ENCODE data around the gene PALM. TPM values are rescaled to one million over a fixed set of nuclear protein-coding genes. Genes with fewer than 3 reads are reported as not detected.

Gene PALM
- total and polyA plus RNA-seq, 4 donors, result 0.92 to 5.1 (median 4.3) TPM

DNA sequence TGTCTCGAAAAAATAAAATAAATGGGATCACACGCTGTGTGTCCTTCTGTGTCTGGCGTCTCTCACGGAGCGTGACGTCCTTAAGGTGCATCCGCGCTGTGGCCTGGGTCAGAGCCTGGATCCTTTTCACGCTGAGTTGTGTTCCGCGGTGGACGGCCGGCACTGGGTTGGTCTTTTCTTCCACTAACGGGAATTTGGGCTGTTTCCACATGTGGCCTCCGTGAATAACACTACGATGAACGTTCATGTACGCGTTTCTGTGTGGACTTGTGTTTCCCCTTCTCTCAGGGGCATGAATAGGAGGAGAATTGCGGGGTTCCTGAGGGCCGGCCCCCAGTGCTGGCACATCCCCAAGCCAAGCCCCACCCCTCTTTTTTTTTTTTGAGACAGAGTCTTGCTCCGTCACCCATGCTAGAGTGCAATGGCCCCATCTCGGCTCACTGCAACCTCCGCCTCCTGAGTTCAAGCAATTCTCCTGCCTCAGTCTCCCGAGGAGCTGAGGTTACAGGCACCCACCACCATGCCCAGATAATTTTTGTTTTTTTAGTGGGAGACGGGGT lies 82.4 kb downstream of the PALM start:
- WGBS, result 81% methylated on average over 26 of the region's 26 CpGs
- no peak for DNase-seq (ENCODE audit: low spot score)

DNA sequence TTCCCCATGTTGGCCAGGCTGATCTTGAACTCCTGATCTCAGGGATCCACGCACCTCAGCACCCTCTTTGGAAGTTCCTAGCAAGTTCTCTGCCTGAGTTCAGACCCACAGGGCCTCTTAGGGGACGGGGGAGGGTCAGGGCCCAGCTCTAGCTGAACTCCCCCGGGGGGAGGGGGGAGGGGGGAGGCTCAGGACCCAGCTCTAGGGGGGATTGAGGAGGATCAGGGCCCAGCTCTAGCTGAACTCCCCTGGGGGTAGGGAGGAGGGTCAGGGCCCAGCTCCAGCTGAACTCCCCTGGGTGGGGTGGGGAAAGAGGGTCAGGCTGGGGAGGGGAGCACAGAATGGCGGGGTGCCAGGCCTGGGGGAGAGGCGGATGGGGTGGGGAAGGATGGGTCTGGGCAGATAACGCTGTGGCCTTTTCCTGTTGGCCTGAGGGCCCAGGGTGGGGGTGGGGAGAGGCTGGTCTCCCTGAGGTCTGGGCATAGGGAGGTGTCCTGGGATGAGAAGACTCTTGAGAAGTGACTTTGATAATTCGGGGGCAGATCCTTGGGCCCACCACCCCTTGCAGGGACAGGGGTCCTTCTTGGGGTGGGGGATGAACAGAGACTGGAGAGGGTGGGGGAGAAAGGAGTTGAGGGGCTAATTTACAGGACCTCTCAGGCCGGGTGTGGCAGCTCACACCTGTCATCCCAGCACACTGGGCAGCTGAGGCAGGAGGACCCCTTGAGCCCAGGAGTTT lies 83.0 kb downstream of the PALM start:
- Histone ChIP-seq H3K9me3 (ENCODE audit: control insufficient read depth in 4 of 4, low read length in 3 of 4) (no peaks in the 10 kb centered on the region), H3K27me3 (ENCODE audit: control insufficient read depth in 4 of 4, insufficient read depth in 4 of 4, low read length in 3 of 4) (no peaks in the 10 kb centered on the region), H3K9ac (ENCODE audit: low read depth in 1 of 2, low read length in 2 of 2) (no peak overlapping the region), H3K4me1 (ENCODE audit: control insufficient read depth in 4 of 4, insufficient read depth in 4 of 4, low read length in 3 of 4) (peaks cover 0 to 6% (median 2%) of the 10 kb centered on the region in 4 donors), H3K4me3 (ENCODE audit: low read depth in 1 of 3, low read length in 3 of 3) (no peak overlapping the region), H3K27ac (ENCODE audit: low read depth in 1 of 2, low read length in 2 of 2) (peak overlapping the region; percentile 54 to 56), H3K36me3 (ENCODE audit: control insufficient read depth in 4 of 4, insufficient read depth in 3 of 4, low read depth in 1 of 4, low read length in 3 of 4) (no peaks in the 10 kb centered on the region)
- TF ChIP-seq, protein P1, sequence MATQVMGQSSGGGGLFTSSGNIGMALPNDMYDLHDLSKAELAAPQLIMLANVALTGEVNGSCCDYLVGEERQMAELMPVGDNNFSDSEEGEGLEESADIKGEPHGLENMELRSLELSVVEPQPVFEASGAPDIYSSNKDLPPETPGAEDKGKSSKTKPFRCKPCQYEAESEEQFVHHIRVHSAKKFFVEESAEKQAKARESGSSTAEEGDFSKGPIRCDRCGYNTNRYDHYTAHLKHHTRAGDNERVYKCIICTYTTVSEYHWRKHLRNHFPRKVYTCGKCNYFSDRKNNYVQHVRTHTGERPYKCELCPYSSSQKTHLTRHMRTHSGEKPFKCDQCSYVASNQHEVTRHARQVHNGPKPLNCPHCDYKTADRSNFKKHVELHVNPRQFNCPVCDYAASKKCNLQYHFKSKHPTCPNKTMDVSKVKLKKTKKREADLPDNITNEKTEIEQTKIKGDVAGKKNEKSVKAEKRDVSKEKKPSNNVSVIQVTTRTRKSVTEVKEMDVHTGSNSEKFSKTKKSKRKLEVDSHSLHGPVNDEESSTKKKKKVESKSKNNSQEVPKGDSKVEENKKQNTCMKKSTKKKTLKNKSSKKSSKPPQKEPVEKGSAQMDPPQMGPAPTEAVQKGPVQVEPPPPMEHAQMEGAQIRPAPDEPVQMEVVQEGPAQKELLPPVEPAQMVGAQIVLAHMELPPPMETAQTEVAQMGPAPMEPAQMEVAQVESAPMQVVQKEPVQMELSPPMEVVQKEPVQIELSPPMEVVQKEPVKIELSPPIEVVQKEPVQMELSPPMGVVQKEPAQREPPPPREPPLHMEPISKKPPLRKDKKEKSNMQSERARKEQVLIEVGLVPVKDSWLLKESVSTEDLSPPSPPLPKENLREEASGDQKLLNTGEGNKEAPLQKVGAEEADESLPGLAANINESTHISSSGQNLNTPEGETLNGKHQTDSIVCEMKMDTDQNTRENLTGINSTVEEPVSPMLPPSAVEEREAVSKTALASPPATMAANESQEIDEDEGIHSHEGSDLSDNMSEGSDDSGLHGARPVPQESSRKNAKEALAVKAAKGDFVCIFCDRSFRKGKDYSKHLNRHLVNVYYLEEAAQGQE (IDR thresholded peaks at IDR 0.05), result no peak
- TF ChIP-seq FOXA2 (IDR thresholded peaks at IDR 0.05), result no peak
- DNase-seq (ENCODE audit: low spot score), result peak; percentile 83
- 64% methylated on average over 8 of the region's 8 CpGs for WGBS

More for the DNA sequence above, 82.4 kb downstream of the PALM start:
- Histone ChIP-seq H3K9me3 (ENCODE audit: control insufficient read depth in 4 of 4, low read length in 3 of 4) (no peaks in the 10 kb centered on the region), H3K27me3 (ENCODE audit: control insufficient read depth in 4 of 4, insufficient read depth in 4 of 4, low read length in 3 of 4) (no peaks in the 10 kb centered on the region), H3K9ac (ENCODE audit: low read depth in 1 of 2, low read length in 2 of 2) (no peak overlapping the region), H3K4me1 (ENCODE audit: control insufficient read depth in 4 of 4, insufficient read depth in 4 of 4, low read length in 3 of 4) (peaks cover 0 to 4% (median 0%) of the 10 kb centered on the region in 4 donors), H3K36me3 (ENCODE audit: control insufficient read depth in 4 of 4, insufficient read depth in 3 of 4, low read depth in 1 of 4, low read length in 3 of 4) (no peaks in the 10 kb centered on the region), H3K27ac (ENCODE audit: low read depth in 1 of 2, low read length in 2 of 2) (peak overlapping the region; percentile 28 to 56), H3K4me3 (ENCODE audit: low read depth in 1 of 3, low read length in 3 of 3) (no peak overlapping the region)
- TF ChIP-seq RXRA (IDR thresholded peaks at IDR 0.05), result no peak
- no peak for TF ChIP-seq EGR1 (IDR thresholded peaks at IDR 0.05; ENCODE audit: low read depth in 2 of 2)
- no peak for TF ChIP-seq HNF4G (IDR thresholded peaks at IDR 0.05)
- TF ChIP-seq, protein P1 (IDR thresholded peaks at IDR 0.05), result no peak
- TF ChIP-seq HNF4A (conservative IDR thresholded peaks at IDR 0.05), result no peak
- TF ChIP-seq JUND (IDR thresholded peaks at IDR 0.05), result no peak
- TF ChIP-seq, protein P2, sequence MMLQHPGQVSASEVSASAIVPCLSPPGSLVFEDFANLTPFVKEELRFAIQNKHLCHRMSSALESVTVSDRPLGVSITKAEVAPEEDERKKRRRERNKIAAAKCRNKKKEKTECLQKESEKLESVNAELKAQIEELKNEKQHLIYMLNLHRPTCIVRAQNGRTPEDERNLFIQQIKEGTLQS (IDR thresholded peaks at IDR 0.05), result no peak
- TF ChIP-seq, protein P3, sequence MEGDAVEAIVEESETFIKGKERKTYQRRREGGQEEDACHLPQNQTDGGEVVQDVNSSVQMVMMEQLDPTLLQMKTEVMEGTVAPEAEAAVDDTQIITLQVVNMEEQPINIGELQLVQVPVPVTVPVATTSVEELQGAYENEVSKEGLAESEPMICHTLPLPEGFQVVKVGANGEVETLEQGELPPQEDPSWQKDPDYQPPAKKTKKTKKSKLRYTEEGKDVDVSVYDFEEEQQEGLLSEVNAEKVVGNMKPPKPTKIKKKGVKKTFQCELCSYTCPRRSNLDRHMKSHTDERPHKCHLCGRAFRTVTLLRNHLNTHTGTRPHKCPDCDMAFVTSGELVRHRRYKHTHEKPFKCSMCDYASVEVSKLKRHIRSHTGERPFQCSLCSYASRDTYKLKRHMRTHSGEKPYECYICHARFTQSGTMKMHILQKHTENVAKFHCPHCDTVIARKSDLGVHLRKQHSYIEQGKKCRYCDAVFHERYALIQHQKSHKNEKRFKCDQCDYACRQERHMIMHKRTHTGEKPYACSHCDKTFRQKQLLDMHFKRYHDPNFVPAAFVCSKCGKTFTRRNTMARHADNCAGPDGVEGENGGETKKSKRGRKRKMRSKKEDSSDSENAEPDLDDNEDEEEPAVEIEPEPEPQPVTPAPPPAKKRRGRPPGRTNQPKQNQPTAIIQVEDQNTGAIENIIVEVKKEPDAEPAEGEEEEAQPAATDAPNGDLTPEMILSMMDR (IDR thresholded peaks at IDR 0.05; ENCODE audit: low read depth, low read length, missing input control), result no peak
- no peak for TF ChIP-seq FOXA2 (IDR thresholded peaks at IDR 0.05)
- TF ChIP-seq RAD21 (IDR thresholded peaks at IDR 0.05), result no peak
- no peak for TF ChIP-seq YY1 (IDR thresholded peaks at IDR 0.05)
